Stimulated activated naive B cell treated with anti-CD40 and anti-IgM and Interleukin-4, amounts not matched to agents 10 μg/mL and 1 μg/mL and 100 μg/mL, for 72 hours (primary cell): ENCODE measurements around the gene TMEM259.

ENCODE experiments used
- ATAC-seq, 2 donors: fragments of 150-1000 bp; cut with Tn5 transposase; replicated peaks; 2 replicates each; pipeline ENCODE4 v1.10.0; 2021; ENCODE audit warnings: moderate library complexity in 1 of 2
- DNase-seq: peaks from one replicate; pipeline ENCODE4 v3.0.0; 2021
- H3K27ac Mint-ChIP-seq: one replicate; pipeline ENCODE4 v1.8.0; 2022; ENCODE audit warnings: mild to moderate bottlenecking, mixed read lengths
- H3K27me3 Mint-ChIP-seq, 2 donors: one replicate each; pipeline ENCODE4 v1.8.0; 2022; ENCODE audit warnings: mixed read lengths in 2 of 2
- H3K36me3 Mint-ChIP-seq, 2 donors: one replicate each; pipeline ENCODE4 v1.8.0; 2022; ENCODE audit warnings: mixed read lengths in 2 of 2, mild to moderate bottlenecking in 1 of 2
- H3K4me1 Mint-ChIP-seq, 2 donors: one replicate each; pipeline ENCODE4 v1.8.0; 2022; ENCODE audit warnings: mixed read lengths in 2 of 2, mild to moderate bottlenecking in 1 of 2
- H3K4me3 Mint-ChIP-seq, 2 donors: one replicate each; pipeline ENCODE4 v1.8.0; 2022; ENCODE audit warnings: mild to moderate bottlenecking in 2 of 2, mixed read lengths in 2 of 2, moderate library complexity in 1 of 2
- H3K9me3 Mint-ChIP-seq, 2 donors: one replicate each; pipeline ENCODE4 v1.8.0; 2022; ENCODE audit warnings: mixed read lengths in 2 of 2, mild to moderate bottlenecking in 1 of 2

The TMEM259 gene

DNA sequence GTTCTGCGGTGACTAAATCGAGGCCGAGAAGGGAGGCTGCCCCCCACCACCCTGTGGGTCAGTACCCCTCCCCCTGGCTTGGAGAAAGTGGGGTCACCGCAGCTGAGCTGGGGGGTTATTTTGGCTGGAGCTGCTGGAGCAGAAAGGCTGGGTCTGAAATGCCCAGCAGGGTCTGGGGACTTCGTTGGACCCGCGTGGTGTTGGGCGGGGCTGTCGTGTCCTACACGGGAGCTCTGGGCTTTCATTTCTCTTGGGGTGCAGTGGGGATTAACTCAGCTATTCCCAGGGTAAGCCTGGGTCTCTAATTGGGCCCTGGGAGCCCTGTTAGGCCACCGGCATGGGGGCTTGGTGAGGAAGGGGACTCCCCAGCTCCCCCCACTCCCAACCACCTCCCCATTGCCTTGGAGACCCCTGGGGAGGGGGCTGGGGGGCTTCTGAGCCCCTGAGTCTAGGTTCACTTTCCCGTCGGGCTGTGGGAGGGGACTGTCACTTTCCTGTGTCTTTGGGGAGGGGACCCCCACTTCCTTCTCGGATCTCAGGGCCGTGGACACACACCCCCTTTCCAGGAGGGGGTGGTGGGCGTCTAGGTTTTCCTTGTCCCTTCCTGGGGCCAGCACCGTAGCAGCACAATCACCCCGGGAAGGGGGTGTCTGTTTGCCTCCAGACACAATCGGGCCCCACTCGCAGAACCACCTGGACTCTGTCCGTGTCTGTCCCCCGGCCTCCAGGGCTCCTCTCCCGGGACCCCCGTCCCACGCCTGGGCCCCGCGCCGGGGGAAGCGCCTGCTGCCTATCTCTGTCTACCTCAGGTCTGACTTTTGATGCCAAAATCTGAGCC is 47.0 kb downstream of the TMEM259 start:
- peaks cover 3 to 5% of the 10 kb centered on the region in 2 donors for H3K9me3 Mint-ChIP-seq
- H3K4me3 Mint-ChIP-seq: no peak overlapping the region
- ATAC-seq (no peak), DNase-seq (no peak)
- peak overlapping the region; percentile 25 for H3K27ac Mint-ChIP-seq
- no peaks in the 10 kb centered on the region for H3K27me3 Mint-ChIP-seq
- H3K4me1 Mint-ChIP-seq: no peaks in the 10 kb centered on the region
- peaks cover 26 to 34% of the 10 kb centered on the region in 2 donors for H3K36me3 Mint-ChIP-seq

DNA sequence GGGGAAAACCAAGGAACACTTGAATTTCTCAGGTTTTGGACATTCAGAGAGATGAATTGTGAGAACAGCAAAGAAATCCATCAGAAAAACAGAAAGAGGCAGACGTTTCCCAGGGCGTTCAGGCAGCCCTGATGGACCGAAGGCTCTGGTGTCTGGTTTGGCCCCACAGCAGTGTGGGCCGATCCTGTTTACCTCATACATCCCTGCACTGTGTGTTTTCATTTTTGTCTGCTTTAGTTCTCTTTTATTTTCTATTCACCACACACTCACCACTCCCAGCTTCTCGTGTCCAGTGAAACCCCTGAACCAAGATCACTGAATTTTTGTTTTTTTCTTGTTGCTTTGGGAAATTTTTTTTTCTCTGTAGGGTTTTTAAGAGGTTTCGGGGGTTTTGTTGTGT is 48.6 kb downstream of the TMEM259 start:
- H3K36me3 Mint-ChIP-seq: peaks cover 35 to 45% of the 10 kb centered on the region in 2 donors
- DNase-seq (no peak), ATAC-seq (no peak)
- peaks cover 3 to 5% of the 10 kb centered on the region in 2 donors for H3K9me3 Mint-ChIP-seq
- no peak overlapping the region for H3K27ac Mint-ChIP-seq
- H3K4me1 Mint-ChIP-seq: no peaks in the 10 kb centered on the region
- H3K4me3 Mint-ChIP-seq: no peak overlapping the region
- no peaks in the 10 kb centered on the region for H3K27me3 Mint-ChIP-seq

DNA sequence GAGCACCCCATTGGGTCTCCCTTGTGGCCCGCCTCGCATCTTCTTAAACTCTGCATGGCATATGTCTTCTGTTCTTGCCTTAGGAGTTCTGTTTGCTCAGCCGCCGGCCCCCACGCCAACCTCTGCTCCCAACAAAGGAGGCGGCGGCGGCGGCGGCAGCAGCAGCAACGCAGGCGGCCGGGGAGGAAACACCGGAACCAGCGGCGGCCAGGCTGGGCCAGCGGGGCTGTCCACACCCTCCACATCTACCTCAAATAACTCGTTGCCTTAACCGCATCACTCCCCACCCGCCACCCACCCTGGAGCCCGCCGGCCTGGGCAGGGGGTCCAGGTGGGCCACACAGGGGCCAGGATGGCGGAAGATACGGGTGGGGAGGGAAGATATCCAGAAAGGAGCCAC is 49.1 kb downstream of the TMEM259 start:
- Mint-ChIP-seq H3K27ac (no peak overlapping the region), H3K4me1 (no peaks in the 10 kb centered on the region), H3K36me3 (peaks cover 39 to 49% of the 10 kb centered on the region in 2 donors), H3K4me3 (no peak overlapping the region), H3K27me3 (no peaks in the 10 kb centered on the region), H3K9me3 (peaks cover 3 to 5% of the 10 kb centered on the region in 2 donors)
- DNase-seq (no peak), ATAC-seq (no peak)

DNA sequence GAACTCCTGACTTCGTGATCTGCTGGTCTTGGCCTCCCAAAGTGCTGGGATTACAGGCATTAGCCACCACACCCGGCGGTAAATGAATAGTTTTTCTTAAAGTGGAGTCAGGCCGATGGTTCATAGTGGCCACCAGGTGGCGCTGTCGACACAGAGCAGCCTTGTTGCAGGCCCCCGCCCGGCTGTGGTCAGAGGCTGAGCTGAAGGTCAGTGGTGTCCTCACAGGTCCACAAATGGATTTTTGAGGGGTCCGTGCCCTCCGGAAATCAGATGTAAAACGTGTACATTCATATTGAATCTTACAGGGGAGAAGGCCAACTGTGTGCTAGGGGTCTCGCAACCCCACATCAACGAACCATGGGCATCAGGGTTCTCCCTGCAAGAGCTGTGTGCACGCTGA is 50.2 kb downstream of the TMEM259 start:
- peaks cover 47 to 60% of the 10 kb centered on the region in 2 donors for H3K36me3 Mint-ChIP-seq
- ATAC-seq (no peak), DNase-seq (no peak)
- H3K27ac Mint-ChIP-seq: peak overlapping the region; percentile 87
- H3K4me3 Mint-ChIP-seq: peak overlapping the region; percentile 37 to 46
- no peaks in the 10 kb centered on the region for H3K27me3 Mint-ChIP-seq
- H3K9me3 Mint-ChIP-seq: peaks cover 4 to 5% of the 10 kb centered on the region in 2 donors
- H3K4me1 Mint-ChIP-seq: no peaks in the 10 kb centered on the region

DNA sequence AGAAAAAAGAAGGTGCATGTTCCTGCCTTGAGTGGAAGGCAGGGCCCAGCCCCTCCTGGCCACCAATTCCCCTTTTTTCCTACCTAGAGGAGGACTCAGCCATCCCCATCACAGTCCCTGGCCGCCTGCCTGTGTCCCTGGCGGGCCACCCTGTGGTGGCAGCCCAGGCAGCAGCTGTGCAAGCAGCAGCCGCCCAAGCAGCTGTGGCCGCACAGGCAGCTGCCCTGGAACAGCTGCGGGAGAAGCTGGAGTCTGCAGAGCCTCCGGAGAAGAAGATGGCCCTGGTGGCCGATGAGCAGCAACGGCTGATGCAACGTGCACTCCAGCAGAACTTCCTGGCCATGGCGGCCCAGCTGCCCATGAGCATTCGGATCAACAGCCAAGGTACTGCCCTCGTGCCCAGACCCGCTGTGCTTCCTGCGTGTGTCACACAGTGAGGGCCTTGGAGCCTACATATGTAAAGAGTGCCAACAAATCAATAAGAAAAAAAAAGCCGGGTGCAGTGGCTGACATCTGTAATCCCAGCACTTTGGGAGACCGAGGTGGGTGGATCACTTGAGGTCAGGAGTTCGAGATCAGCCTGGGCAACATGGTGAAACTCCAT is 54.3 kb downstream of the TMEM259 start:
- H3K4me1 Mint-ChIP-seq: no peaks in the 10 kb centered on the region
- H3K9me3 Mint-ChIP-seq: peaks cover 4 to 5% of the 10 kb centered on the region in 2 donors
- no peak for DNase-seq
- H3K4me3 Mint-ChIP-seq: no peak overlapping the region
- no peaks in the 10 kb centered on the region for H3K27me3 Mint-ChIP-seq
- H3K36me3 Mint-ChIP-seq: peaks cover 61 to 77% of the 10 kb centered on the region in 2 donors
- no peak for ATAC-seq
- H3K27ac Mint-ChIP-seq: no peak overlapping the region

DNA sequence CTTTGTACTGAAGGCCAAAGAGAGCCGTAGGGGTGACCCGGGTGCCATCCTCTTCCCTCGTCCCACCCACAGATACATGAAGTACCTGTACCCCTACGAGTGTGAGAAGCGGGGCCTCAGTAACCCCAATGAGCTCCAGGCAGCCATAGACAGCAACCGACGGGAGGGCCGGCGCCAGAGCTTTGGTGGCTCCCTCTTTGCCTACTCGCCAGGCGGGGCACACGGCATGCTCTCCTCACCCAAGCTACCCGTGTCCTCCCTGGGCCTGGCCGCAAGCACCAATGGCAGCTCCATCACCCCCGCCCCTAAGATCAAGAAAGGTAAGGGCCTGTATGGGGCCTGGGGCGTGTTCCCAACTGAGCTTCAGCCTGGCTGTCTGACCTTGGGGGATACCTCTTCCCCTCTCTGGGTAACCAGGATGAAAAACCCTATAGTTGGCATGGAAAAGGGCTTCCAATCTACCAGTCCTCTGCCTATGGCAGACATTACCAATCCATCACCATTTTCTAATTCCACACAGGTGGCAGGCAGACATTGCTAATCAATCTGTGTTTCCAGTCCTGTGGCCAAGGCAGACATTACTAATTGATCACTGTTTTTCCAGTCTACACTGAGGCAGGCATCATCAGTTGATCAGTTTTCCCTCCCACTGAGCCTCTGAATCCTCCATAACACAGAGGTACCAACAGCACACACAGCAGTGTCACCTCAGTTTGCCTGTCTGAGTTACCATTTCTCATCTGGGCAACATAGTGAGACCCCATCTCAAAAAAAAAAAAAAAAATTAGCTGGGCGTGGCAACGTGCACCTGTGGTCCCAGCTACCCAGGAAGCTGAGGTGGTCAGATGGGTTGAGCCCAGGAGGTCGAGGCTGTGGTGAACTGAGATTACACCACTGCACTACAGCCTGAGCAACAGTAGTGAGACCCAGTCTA is 55.9 kb downstream of the TMEM259 start:
- H3K27ac Mint-ChIP-seq: no peak overlapping the region
- DNase-seq: no peak
- H3K4me1 Mint-ChIP-seq: peaks cover under 1 to 5% of the 10 kb centered on the region in 2 donors
- no peak overlapping the region for H3K4me3 Mint-ChIP-seq
- H3K9me3 Mint-ChIP-seq: peaks cover 0 to 2% of the 10 kb centered on the region in 2 donors
- peaks cover 52 to 75% of the 10 kb centered on the region in 2 donors for H3K36me3 Mint-ChIP-seq
- no peaks in the 10 kb centered on the region for H3K27me3 Mint-ChIP-seq
- no peak for ATAC-seq

DNA sequence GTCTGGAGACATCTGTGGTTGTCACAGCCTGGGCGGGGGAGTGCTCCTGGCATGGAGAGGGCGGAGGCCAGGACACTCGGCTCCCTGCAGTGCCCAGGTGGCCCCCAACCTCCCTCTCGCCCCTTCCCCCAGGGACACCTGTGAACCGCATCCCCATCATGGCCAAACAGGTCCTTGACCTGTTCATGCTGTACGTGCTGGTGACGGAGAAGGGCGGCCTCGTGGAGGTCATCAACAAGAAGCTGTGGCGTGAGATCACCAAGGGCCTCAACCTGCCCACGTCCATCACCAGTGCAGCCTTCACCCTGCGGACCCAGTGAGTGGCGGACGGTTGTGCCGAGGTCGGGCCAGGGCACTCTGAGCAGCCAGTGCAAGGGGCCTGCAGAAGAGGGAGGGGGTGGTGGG is 56.8 kb downstream of the TMEM259 start:
- DNase-seq (no peak), ATAC-seq (no peak)
- Mint-ChIP-seq H3K4me3 (peak overlapping the region in 1 of 2 donors; percentile 17), H3K27ac (no peak overlapping the region), H3K27me3 (no peaks in the 10 kb centered on the region), H3K4me1 (peaks cover 2 to 6% of the 10 kb centered on the region in 2 donors), H3K9me3 (peaks cover 0 to 2% of the 10 kb centered on the region in 2 donors), H3K36me3 (peaks cover 54 to 79% of the 10 kb centered on the region in 2 donors)

DNA sequence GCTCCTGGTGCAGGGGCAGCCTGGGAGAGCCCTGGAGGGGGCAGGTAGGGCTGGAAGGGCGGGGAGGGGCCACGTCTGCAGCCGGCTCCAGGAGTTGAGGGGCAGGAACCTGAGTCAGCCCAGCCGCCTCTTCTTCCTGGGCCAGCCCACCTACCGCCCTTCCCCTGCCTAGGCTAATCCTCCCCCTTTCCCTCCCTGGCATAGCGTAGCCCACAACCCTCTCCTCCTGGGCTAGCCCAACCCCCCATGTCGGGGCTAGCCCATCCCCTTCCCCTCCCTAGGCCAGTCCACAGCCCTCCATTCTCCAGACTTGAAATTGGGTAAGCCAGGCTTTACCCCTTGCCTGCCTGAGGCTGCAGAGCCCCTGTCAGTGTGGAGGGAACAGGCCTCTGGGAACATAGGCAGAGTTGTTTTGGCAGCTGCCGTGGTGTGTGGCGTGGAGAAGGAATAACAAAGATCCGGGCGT is 57.4 kb downstream of the TMEM259 start:
- Mint-ChIP-seq H3K27me3 (no peaks in the 10 kb centered on the region), H3K9me3 (peaks cover 0 to 2% of the 10 kb centered on the region in 2 donors), H3K4me1 (peaks cover 4 to 6% of the 10 kb centered on the region in 2 donors), H3K4me3 (no peak overlapping the region), H3K27ac (no peak overlapping the region), H3K36me3 (peaks cover 51 to 77% of the 10 kb centered on the region in 2 donors)
- no peak for ATAC-seq
- no peak for DNase-seq

DNA sequence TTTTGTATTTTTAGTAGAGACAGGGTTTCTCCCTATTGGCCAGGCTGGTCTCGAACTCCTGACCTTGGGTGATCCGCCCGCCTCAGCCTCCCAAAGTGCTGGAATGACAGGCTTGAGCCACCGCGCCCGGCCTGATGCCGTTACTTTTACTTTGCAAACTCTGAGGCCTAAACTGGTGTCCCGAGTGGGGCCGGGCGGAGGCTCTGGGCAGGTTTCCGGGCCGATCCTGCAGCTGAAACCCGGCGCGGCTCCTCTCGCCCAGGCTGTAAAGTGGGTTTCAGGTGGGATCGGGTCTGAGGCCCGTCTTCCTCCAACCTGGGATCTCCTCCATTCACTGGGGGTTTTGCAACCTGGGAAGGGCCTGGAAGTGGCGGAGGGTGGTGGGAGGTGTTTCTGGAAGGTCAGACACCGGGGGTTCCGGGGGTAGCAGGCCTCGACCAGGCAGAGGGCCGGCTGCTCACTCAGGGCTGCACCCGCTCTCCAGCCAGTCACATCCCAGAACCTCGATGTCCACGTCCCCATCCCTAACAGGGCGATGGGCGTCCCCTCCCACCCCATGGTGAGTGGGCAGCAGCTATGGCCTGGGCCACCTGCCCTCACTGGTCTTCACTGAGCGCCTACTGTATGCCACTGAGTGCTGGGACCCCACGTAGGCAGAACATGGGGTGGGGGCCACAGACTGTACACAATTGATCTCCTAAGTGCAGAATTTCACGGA is 58.1 kb downstream of the TMEM259 start:
- Mint-ChIP-seq H3K4me1 (peaks cover 4 to 6% of the 10 kb centered on the region in 2 donors), H3K9me3 (peaks cover 0 to 2% of the 10 kb centered on the region in 2 donors), H3K36me3 (peaks cover 49 to 73% of the 10 kb centered on the region in 2 donors), H3K4me3 (no peak overlapping the region), H3K27me3 (no peaks in the 10 kb centered on the region), H3K27ac (no peak overlapping the region)
- DNase-seq (no peak), ATAC-seq (no peak)

DNA sequence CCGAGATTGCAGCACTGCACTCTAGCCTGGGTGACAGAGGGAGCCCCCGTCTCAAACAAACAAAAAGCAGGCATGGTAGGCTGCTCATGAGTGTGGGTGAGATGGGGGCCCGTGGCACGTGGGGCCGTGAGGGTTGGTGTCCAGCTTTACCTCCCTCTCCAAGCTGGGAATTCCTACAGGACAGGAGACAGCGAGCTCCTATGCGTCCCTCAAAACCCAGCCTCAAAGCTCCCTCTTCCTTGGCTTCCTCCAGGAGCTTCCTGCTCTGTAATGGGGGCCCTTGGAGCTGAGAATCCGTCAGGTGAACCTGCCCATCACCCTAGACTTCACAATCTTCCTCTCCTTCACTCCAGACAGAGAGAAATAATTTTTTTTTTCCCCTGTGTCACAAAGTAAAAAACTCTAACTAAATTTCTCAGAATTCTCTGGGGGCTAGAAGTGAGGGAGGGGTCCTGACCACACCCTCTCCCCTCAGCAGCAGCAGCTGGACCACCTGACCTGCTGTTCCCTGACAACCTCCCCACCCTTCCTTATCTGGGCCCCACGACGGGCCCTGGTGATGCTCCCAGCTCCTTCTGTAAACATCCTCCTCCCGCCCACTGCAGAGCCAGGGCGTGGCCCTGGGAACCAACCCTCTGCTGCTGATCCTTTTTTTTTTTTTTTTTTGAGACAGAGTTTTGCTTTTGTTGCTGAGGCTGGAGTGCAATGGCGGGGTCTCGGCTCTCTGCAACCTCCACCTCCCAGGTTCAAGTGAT is 58.9 kb downstream of the TMEM259 start:
- Mint-ChIP-seq H3K4me1 (peaks cover 4 to 6% of the 10 kb centered on the region in 2 donors), H3K4me3 (no peak overlapping the region), H3K27me3 (no peaks in the 10 kb centered on the region), H3K36me3 (peaks cover 48 to 74% of the 10 kb centered on the region in 2 donors), H3K27ac (peak overlapping the region; percentile 79), H3K9me3 (peaks cover 0 to 2% of the 10 kb centered on the region in 2 donors)
- DNase-seq: no peak
- no peak for ATAC-seq

DNA sequence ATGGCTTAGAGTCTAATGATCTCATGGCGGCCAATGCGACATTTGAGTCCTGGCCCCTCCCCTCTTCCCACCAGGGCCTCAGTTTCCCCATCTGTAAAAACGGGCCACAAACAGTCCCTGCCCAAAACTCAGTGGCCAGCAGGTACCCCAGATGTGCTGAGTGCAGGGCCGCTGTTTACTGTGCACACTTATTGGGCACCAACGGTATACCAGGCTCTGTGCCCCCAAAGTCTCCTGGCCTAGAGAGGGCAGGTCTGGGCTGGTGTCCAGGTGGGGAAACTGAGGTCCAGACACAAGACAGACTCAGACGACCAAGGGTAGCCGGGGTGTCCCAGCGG is 60.4 kb downstream of the TMEM259 start:
- H3K27me3 Mint-ChIP-seq: no peaks in the 10 kb centered on the region

DNA sequence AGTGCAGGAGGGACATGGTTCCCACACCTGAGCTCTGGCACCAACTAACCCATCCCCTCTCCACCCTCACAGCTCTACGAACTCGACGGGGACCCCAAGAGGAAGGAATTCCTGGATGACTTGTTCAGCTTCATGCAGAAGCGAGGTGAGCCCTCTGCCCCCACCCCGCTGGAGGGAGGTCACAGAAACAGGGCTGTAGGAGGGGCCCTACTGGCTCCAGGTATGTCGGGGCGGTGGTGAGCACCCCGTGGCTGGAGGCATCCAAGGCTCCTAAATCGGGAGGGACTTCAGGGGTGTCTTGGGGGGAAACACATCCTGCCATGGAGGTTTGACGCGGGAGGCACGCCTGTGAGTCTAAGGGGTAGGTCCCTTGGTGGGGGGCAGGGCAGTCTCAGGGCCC is 60.9 kb downstream of the TMEM259 start:
- Mint-ChIP-seq H3K27ac (no peak overlapping the region), H3K4me1 (peaks cover 4 to 6% of the 10 kb centered on the region in 2 donors), H3K27me3 (no peaks in the 10 kb centered on the region), H3K9me3 (no peaks in the 10 kb centered on the region), H3K36me3 (peaks cover 33 to 56% of the 10 kb centered on the region in 2 donors), H3K4me3 (no peak overlapping the region)
- no peak for DNase-seq
- no peak for ATAC-seq

More for the DNA sequence above, 60.4 kb downstream of the TMEM259 start:
- H3K4me3 Mint-ChIP-seq: no peak overlapping the region
- H3K27ac Mint-ChIP-seq: no peak overlapping the region
- ATAC-seq (no peak), DNase-seq (no peak)
- peaks cover 37 to 61% of the 10 kb centered on the region in 2 donors for H3K36me3 Mint-ChIP-seq
- H3K9me3 Mint-ChIP-seq: no peaks in the 10 kb centered on the region
- H3K4me1 Mint-ChIP-seq: peaks cover 4 to 6% of the 10 kb centered on the region in 2 donors
